ENCODE results near the gene SFXN3.

Gene SFXN3

GRCh38 chr10:101020427-101021075 is 10.5 kb upstream of the SFXN3 start:
- Histone ChIP-seq H3K9me3 (ENCODE audit: control insufficient read depth, low read length) (no peaks in the 10 kb centered on the region), H3K36me3 (ENCODE audit: control insufficient read depth, insufficient read depth, low read length, severe bottlenecking) (no peaks in the 10 kb centered on the region), H3K9ac (ENCODE audit: low read length) (no peak overlapping the region), H3K4me1 (ENCODE audit: control insufficient read depth, insufficient read depth, low read length) (no peaks in the 10 kb centered on the region), H3K27me3 (replicated peaks; ENCODE audit: control insufficient read depth, insufficient read depth, low read length) (peaks cover 6% of the 10 kb centered on the region), H3K4me3 (ENCODE audit: low read length) (no peak overlapping the region)
- DNase-seq (ENCODE audit: low read depth): no peak

GRCh38 chr10:101021239-101021638 is 9.8 kb upstream of the SFXN3 start:
- Histone ChIP-seq H3K4me3 (ENCODE audit: low read length) (no peak overlapping the region), H3K9me3 (ENCODE audit: control insufficient read depth, low read length) (no peaks in the 10 kb centered on the region), H3K4me1 (ENCODE audit: control insufficient read depth, insufficient read depth, low read length) (no peaks in the 10 kb centered on the region), H3K36me3 (ENCODE audit: control insufficient read depth, insufficient read depth, low read length, severe bottlenecking) (no peaks in the 10 kb centered on the region), H3K27me3 (replicated peaks; ENCODE audit: control insufficient read depth, insufficient read depth, low read length) (peaks cover 6% of the 10 kb centered on the region), H3K9ac (ENCODE audit: low read length) (no peak overlapping the region)
- DNase-seq (ENCODE audit: low read depth): no peak

- Histone ChIP-seq H3K9me3 (ENCODE audit: control insufficient read depth, low read length) (no peaks in the 10 kb centered on the region), H3K9ac (ENCODE audit: low read length) (no peak overlapping the region), H3K4me3 (ENCODE audit: low read length) (no peak overlapping the region), H3K27me3 (replicated peaks; ENCODE audit: control insufficient read depth, insufficient read depth, low read length) (peaks cover 6% of the 10 kb centered on the region), H3K36me3 (ENCODE audit: control insufficient read depth, insufficient read depth, low read length, severe bottlenecking) (no peaks in the 10 kb centered on the region), H3K4me1 (ENCODE audit: control insufficient read depth, insufficient read depth, low read length) (no peaks in the 10 kb centered on the region)
- no peak for DNase-seq (ENCODE audit: low read depth)
Observed at GRCh38 chr10:101021692-101022251, 9.3 kb upstream of the SFXN3 start.

DNA sequence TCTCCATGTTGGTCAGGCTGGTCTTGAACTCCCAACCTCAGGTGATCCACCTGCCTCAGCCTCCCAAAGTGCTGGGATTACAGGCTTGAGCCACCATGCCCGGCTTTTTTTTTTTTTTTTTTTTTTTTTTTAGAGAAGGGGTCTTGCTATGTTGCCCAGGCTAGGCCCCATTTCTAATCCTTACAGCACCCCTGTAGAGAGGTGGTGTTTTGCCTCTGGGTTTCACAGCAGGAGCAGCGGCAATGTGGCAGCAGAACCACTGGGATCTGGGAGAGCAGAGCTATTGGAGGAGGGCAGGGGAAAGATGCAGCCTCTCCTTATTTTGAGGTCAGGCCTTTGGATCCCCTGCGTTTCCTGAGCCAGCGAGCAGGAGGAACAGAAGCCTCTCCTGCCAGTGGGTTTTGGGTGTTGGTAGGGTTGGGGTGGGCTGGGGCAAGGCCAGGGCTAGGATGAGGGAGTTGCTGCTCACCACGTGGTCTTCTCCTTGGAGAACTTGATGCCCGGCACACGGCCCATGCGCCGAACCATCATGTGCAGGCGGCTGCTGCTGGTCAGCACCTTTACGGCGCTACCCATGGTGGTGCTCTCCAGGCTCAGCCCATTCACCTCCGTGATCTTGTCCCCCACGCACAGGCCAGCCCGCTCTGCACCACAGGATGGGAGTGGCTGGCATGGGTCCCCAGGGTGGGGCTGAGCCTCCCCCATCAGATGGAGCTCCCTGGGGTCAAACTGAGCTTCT is 7.9 kb upstream of the SFXN3 start:
- no peaks in the 10 kb centered on the region for H3K9me3 ChIP-seq (ENCODE audit: control insufficient read depth, low read length)
- no peaks in the 10 kb centered on the region for H3K4me1 ChIP-seq (ENCODE audit: control insufficient read depth, insufficient read depth, low read length)
- H3K4me3 ChIP-seq (ENCODE audit: low read length): no peak overlapping the region
- H3K27me3 ChIP-seq (replicated peaks; ENCODE audit: control insufficient read depth, insufficient read depth, low read length): peaks cover 6% of the 10 kb centered on the region
- no peak overlapping the region for H3K9ac ChIP-seq (ENCODE audit: low read length)
- H3K36me3 ChIP-seq (ENCODE audit: control insufficient read depth, insufficient read depth, low read length, severe bottlenecking): no peaks in the 10 kb centered on the region
- DNase-seq (ENCODE audit: low read depth): no peak

DNA sequence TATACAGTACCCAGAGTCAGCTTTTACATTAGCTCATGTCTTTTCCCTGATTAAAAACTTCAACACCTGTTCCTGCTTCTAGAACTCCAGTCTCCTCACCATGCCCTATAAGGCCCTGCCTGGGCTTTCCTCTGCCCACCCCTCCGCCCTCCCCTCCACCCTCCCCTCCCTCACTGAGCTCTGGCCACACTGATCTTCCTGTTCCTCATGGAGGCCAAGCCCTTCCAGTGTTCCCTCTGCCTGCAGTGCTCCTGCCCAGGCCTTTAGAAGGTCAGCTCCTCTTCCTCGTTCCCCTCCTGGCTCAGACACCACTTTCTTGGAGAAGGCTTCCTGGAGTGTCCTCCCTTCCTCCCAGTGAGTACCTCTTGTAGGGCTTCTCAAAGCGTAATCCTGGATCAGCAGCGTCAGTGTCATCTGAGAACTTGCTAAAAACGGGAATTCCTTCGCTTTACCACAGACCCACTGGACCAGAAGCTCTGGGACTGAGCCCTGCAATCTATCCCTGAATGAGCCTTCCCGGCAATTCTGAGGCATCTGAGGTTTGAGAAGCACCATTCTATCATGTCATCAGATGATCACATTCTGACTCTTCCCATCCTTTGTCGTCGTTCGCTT is 3.8 kb upstream of the SFXN3 start:
- Histone ChIP-seq H3K4me1 (ENCODE audit: control insufficient read depth, insufficient read depth, low read length) (peaks cover 12% of the 10 kb centered on the region), H3K4me3 (ENCODE audit: low read length) (no peak overlapping the region), H3K9ac (ENCODE audit: low read length) (no peak overlapping the region), H3K27me3 (replicated peaks; ENCODE audit: control insufficient read depth, insufficient read depth, low read length) (peaks cover 3% of the 10 kb centered on the region), H3K36me3 (ENCODE audit: control insufficient read depth, insufficient read depth, low read length, severe bottlenecking) (no peaks in the 10 kb centered on the region), H3K9me3 (ENCODE audit: control insufficient read depth, low read length) (no peaks in the 10 kb centered on the region)
- no peak for DNase-seq (ENCODE audit: low read depth)

DNA sequence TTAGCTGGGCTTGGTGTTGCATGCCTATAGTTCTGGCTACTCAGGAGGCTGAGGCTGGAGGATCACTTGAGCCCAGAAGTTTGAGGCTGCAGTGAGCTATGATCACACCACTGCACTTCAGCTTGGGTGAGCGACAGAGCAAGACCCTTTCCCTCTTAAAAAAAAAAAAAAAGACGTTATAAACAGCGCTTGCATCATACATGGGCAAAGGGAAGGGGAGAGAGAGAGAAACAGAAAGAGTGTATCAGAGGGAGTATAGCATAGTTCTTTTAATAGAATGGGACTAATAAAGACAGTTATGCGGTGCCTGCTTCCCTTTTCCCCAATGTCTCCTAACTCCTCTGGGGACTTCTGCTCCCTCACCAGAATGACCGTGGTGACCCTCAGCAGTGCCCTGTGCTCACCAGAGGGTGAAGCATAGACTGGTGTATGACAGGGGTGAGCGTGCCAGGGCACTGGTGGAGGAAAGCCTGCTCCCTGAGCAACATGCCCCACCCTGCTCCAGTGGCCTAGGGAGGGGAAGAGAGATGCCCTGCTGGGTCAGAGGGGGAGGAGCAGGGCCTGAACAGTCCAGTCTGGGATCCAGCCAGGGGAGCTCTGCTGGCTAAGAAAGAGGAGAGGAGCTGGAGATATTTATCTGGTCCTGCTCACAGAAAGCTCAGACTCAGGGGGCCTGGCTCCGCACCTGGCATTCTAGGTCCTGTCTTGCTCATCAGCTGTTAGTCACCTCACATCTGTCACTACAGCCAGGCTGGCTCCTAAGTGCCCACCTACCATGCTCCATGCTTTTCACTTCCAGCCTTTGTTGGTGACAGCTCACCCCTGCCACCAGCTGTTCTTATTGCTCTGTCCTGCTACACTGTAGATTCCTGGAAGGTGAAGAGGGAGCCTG is 2.3 kb upstream of the SFXN3 start:
- no peaks in the 10 kb centered on the region for H3K27me3 ChIP-seq (replicated peaks; ENCODE audit: control insufficient read depth, insufficient read depth, low read length)
- DNase-seq (ENCODE audit: low read depth): no peak
- H3K9ac ChIP-seq (ENCODE audit: low read length): no peak overlapping the region
- H3K36me3 ChIP-seq (ENCODE audit: control insufficient read depth, insufficient read depth, low read length, severe bottlenecking): no peaks in the 10 kb centered on the region
- H3K4me1 ChIP-seq (ENCODE audit: control insufficient read depth, insufficient read depth, low read length): peaks cover 22% of the 10 kb centered on the region
- H3K4me3 ChIP-seq (ENCODE audit: low read length): no peak overlapping the region
- H3K9me3 ChIP-seq (ENCODE audit: control insufficient read depth, low read length): no peaks in the 10 kb centered on the region

- Histone ChIP-seq H3K9me3 (ENCODE audit: control insufficient read depth, low read length) (no peaks in the 10 kb centered on the region), H3K27me3 (replicated peaks; ENCODE audit: control insufficient read depth, insufficient read depth, low read length) (no peaks in the 10 kb centered on the region), H3K36me3 (ENCODE audit: control insufficient read depth, insufficient read depth, low read length, severe bottlenecking) (no peaks in the 10 kb centered on the region), H3K9ac (ENCODE audit: low read length) (no peak overlapping the region), H3K4me1 (ENCODE audit: control insufficient read depth, insufficient read depth, low read length) (peaks cover 22% of the 10 kb centered on the region), H3K4me3 (ENCODE audit: low read length) (no peak overlapping the region)
- no peak for DNase-seq (ENCODE audit: low read depth)
Observed at GRCh38 chr10:101029520-101030295, 1.3 kb upstream of the SFXN3 start.

GRCh38 chr10:101030496-101031127 is 422 bp upstream of the SFXN3 start:
- no peak for DNase-seq (ENCODE audit: low read depth)
- H3K27me3 ChIP-seq (replicated peaks; ENCODE audit: control insufficient read depth, insufficient read depth, low read length): no peaks in the 10 kb centered on the region
- H3K4me1 ChIP-seq (ENCODE audit: control insufficient read depth, insufficient read depth, low read length): peaks cover 22% of the 10 kb centered on the region
- H3K9ac ChIP-seq (ENCODE audit: low read length): peak overlapping the region; percentile 87
- H3K9me3 ChIP-seq (ENCODE audit: control insufficient read depth, low read length): no peaks in the 10 kb centered on the region
- H3K36me3 ChIP-seq (ENCODE audit: control insufficient read depth, insufficient read depth, low read length, severe bottlenecking): peaks cover 9% of the 10 kb centered on the region
- peak overlapping the region; percentile 84 for H3K4me3 ChIP-seq (ENCODE audit: low read length)

DNA sequence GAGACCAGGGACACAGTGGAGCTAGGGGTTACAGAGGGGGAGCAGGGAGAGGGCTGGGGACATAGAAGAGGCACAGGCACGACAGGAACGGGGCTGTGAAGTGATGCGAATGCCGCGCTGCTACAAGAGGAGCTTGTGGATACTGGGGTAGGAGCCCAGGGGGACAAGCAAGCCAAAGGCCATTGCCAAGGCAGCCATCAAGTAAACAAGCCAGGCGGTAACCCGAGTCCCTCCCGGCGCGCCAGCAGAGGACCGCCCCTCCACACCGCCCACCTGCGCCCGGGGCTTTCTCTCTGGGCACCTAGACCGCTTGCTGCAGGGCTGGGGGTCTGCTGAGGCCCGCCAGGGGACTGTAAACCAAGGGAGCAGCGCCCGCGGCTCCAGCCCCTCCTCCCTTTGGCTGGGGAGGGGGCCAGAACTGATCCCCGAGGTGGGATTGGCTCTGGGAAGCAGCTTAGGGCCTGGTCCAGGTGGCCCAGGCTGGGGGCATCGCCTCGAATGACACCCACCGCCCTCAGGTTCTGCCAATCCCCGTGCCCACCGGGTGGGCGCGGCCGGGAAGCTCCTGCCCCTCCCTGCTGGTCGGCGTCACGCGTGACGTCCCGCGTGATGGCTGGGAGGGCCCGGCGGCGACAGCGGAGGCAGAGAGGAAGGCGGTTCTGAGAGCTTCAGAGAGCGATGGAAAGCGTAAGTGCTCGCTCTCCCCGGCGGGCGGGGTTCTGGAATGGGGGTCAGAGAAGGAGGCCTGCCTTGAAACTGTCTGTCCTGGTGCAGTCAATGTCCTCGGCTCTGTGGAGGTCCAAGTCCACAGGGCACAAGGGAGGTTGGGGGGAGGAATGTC is 982 bp downstream of the SFXN3 start:
- Histone ChIP-seq H3K36me3 (ENCODE audit: control insufficient read depth, insufficient read depth, low read length, severe bottlenecking) (peaks cover 23% of the 10 kb centered on the region), H3K9me3 (ENCODE audit: control insufficient read depth, low read length) (no peaks in the 10 kb centered on the region), H3K4me1 (ENCODE audit: control insufficient read depth, insufficient read depth, low read length) (peaks cover 22% of the 10 kb centered on the region), H3K27me3 (replicated peaks; ENCODE audit: control insufficient read depth, insufficient read depth, low read length) (no peaks in the 10 kb centered on the region), H3K4me3 (ENCODE audit: low read length) (peak overlapping the region; percentile 84), H3K9ac (ENCODE audit: low read length) (peak overlapping the region; percentile 87)
- peak; percentile 89 for DNase-seq (ENCODE audit: low read depth)

All from adipocyte (in vitro differentiated cells).